T-helper 1 cell treated with Interleukin-12 subunit alpha and Interleukin-12 subunit beta and Interleukin-4 antibody, amounts not matched to agents 30 μg/mL and 1 μg/mL, for 36 hours (primary cell): ENCODE measurements around the gene ARG1.
"Not testable (repeated sequence)": the region's sequence is repeated elsewhere in the genome, so short reads cannot be mapped to it uniquely, and the experiment has no call there.

Experiments used
- H3K27ac Mint-ChIP-seq: one replicate; pipeline ENCODE4 v1.8.0; 2021; ENCODE audit warnings: mild to moderate bottlenecking, mixed read lengths
- H3K27me3 Mint-ChIP-seq: one replicate; pipeline ENCODE4 v1.8.0; 2021; ENCODE audit warnings: low read depth, mixed read lengths
- H3K36me3 Mint-ChIP-seq: one replicate; pipeline ENCODE4 v1.8.0; 2021; ENCODE audit warnings: low read depth, mixed read lengths
- H3K4me1 Mint-ChIP-seq: one replicate; pipeline ENCODE4 v1.8.0; 2021; ENCODE audit warnings: low read depth, mixed read lengths
- H3K4me3 Mint-ChIP-seq: one replicate; pipeline ENCODE4 v1.8.0; 2021; ENCODE audit warnings: mild to moderate bottlenecking, moderate library complexity, mixed read lengths
- H3K9me3 Mint-ChIP-seq: one replicate; pipeline ENCODE4 v1.8.0; 2021; ENCODE audit warnings: mixed read lengths

The ARG1 gene

GRCh38 chr6:131572686-131573415 lies at the start of gene ARG1:
TSS of gene ARG1 (plus strand) at chr6:131573226. CDS start at chr6:131573283, 57 bp downstream.
- Mint-ChIP-seq H3K4me3 (no peak within 1 kb of the TSS), H3K9me3 (no peaks in the 10 kb centered on the region), H3K36me3 (peaks cover 9% of the 10 kb centered on the region), H3K4me1 (peaks cover 4% of the 10 kb centered on the region), H3K27me3 (no peaks in the 10 kb centered on the region), H3K27ac (no peak within 1 kb of the TSS)

GRCh38 chr6:131523988-131524673 lies 48.9 kb upstream of the ARG1 start:
- H3K4me3 Mint-ChIP-seq: no peak overlapping the region
- H3K4me1 Mint-ChIP-seq: peaks cover 10% of the 10 kb centered on the region
- no peaks in the 10 kb centered on the region for H3K9me3 Mint-ChIP-seq
- H3K27me3 Mint-ChIP-seq: peaks cover 7% of the 10 kb centered on the region
- H3K36me3 Mint-ChIP-seq: no peaks in the 10 kb centered on the region
- H3K27ac Mint-ChIP-seq: peak overlapping the region; percentile 45

GRCh38 chr6:131524695-131525336 lies 48.2 kb upstream of the ARG1 start:
- H3K4me1 Mint-ChIP-seq: peaks cover 10% of the 10 kb centered on the region
- H3K9me3 Mint-ChIP-seq: no peaks in the 10 kb centered on the region
- no peak overlapping the region for H3K4me3 Mint-ChIP-seq
- H3K27me3 Mint-ChIP-seq: peaks cover 4% of the 10 kb centered on the region
- H3K36me3 Mint-ChIP-seq: no peaks in the 10 kb centered on the region
- peak overlapping the region; percentile 45 for H3K27ac Mint-ChIP-seq

DNA sequence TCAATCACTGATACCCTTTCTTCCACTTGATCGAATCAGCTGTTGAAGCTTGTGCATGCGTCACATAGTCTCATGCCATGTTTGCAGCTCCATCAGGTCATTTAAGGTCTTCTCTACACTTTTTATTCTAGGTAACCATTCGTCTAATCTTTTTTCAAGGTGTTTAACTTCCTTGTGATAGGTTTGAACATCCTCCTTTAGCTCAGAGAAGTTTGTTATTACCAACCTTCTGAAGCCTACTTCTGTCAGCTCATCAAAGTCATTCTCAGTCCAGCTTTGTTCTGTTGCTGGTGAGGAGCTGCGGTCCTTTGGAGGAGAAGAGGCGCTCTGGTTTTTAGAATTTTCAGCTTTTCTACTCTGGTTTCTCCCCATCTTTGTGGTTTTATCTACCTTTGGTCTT lies 42.1 kb upstream of the ARG1 start:
- peak overlapping the region; percentile 7 for H3K27ac Mint-ChIP-seq
- H3K9me3 Mint-ChIP-seq, H3K27me3 Mint-ChIP-seq, H3K4me3 Mint-ChIP-seq, H3K36me3 Mint-ChIP-seq: not testable (repeated sequence)
- H3K4me1 Mint-ChIP-seq: peaks cover 24% of the 10 kb centered on the region

GRCh38 chr6:131531681-131532080 lies 41.3 kb upstream of the ARG1 start:
- not testable (repeated sequence) for H3K27ac Mint-ChIP-seq, H3K9me3 Mint-ChIP-seq, H3K27me3 Mint-ChIP-seq, H3K36me3 Mint-ChIP-seq, H3K4me3 Mint-ChIP-seq
- H3K4me1 Mint-ChIP-seq: peaks cover 24% of the 10 kb centered on the region

DNA sequence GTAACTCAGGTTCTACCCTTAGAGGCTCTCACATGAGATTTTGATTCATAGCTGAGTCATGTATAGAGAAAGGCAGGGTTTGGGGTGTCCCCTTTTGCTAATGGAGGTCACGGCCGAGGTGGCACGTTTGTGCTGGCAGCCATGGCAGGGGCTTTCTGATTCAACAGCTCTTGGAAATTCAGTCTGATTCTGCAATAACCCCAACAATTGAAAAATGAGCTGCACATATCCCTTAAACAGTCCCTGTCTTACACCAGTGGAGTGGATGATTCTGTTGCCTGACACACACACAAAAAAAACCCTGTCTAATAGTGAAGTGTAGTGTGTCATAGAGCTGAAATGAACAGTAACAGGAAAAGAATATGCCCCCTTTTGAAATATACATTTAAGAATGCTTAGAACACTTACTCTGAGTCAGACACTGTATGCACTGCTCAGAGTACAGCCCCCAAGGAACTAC lies 40.4 kb upstream of the ARG1 start:
- Mint-ChIP-seq H3K27ac (no peak overlapping the region), H3K27me3 (peaks cover 4% of the 10 kb centered on the region), H3K36me3 (no peaks in the 10 kb centered on the region), H3K4me1 (peaks cover 24% of the 10 kb centered on the region), H3K4me3 (no peak overlapping the region), H3K9me3 (no peaks in the 10 kb centered on the region)

DNA sequence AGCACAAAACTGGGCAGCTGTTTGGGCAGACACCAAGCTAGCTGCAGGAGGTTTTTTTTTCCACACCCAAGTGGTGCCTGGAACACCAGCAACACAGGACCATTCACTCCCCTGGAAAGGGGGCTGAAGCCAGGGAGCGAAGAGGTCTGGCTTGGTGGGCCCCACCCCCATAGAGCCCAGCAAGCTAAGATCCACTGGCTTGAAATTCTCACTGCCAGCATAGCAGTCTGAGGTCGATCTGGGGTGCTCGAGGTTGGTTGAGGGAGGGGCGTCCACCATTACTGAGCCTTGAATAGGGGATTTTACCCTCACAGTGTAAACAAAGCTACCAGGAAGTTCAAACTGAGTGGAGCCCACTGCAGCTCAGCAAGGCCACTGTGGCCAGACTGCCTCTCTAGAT lies 34.4 kb upstream of the ARG1 start:
- H3K4me3 Mint-ChIP-seq, H3K27ac Mint-ChIP-seq, H3K9me3 Mint-ChIP-seq, H3K36me3 Mint-ChIP-seq, H3K4me1 Mint-ChIP-seq: not testable (repeated sequence)
- H3K27me3 Mint-ChIP-seq: peaks cover 12% of the 10 kb centered on the region

- no peaks in the 10 kb centered on the region for H3K4me1 Mint-ChIP-seq
- H3K27me3 Mint-ChIP-seq: peaks cover 37% of the 10 kb centered on the region
- H3K4me3 Mint-ChIP-seq: no peak overlapping the region
- no peak overlapping the region for H3K27ac Mint-ChIP-seq
- no peaks in the 10 kb centered on the region for H3K36me3 Mint-ChIP-seq
- H3K9me3 Mint-ChIP-seq: no peaks in the 10 kb centered on the region
Observed at GRCh38 chr6:131545317-131545716, 27.7 kb upstream of the ARG1 start.

- Mint-ChIP-seq H3K4me1 (no peaks in the 10 kb centered on the region), H3K9me3 (no peaks in the 10 kb centered on the region), H3K36me3 (no peaks in the 10 kb centered on the region), H3K27me3 (peaks cover 27% of the 10 kb centered on the region), H3K4me3 (no peak overlapping the region), H3K27ac (no peak overlapping the region)
Observed at GRCh38 chr6:131547488-131547887, 25.5 kb upstream of the ARG1 start.

- no peak overlapping the region for H3K27ac Mint-ChIP-seq
- peaks cover 31% of the 10 kb centered on the region for H3K27me3 Mint-ChIP-seq
- no peaks in the 10 kb centered on the region for H3K36me3 Mint-ChIP-seq
- no peak overlapping the region for H3K4me3 Mint-ChIP-seq
- no peaks in the 10 kb centered on the region for H3K9me3 Mint-ChIP-seq
- no peaks in the 10 kb centered on the region for H3K4me1 Mint-ChIP-seq
Observed at GRCh38 chr6:131548441-131548840, 24.6 kb upstream of the ARG1 start.

- Mint-ChIP-seq H3K27ac (no peak overlapping the region), H3K4me1 (no peaks in the 10 kb centered on the region), H3K27me3 (peaks cover 33% of the 10 kb centered on the region), H3K9me3 (no peaks in the 10 kb centered on the region), H3K4me3 (no peak overlapping the region), H3K36me3 (no peaks in the 10 kb centered on the region)
Observed at GRCh38 chr6:131549811-131550210, 23.2 kb upstream of the ARG1 start.

DNA sequence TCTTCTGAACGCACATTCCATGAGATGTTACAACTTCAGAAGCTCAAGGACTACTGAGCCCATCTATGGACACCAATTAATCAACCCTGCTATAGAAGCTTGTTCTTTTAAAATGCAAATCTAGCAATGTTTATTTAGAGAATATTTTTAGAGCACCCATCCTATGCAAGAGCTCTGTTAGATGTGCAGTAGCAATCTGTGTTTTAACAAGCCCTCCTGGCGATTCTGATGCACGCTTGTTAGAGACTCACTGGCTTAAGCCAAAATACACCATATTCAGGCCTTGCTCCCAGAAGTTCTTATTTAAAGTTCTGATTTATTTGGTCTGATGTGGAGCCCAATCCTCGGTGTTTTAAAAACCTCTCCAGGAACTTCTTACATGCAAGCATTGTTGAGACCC lies 21.1 kb upstream of the ARG1 start:
- Mint-ChIP-seq H3K4me1 (no peaks in the 10 kb centered on the region), H3K27me3 (peaks cover 33% of the 10 kb centered on the region), H3K36me3 (no peaks in the 10 kb centered on the region), H3K27ac (no peak overlapping the region), H3K9me3 (no peaks in the 10 kb centered on the region), H3K4me3 (no peak overlapping the region)

DNA sequence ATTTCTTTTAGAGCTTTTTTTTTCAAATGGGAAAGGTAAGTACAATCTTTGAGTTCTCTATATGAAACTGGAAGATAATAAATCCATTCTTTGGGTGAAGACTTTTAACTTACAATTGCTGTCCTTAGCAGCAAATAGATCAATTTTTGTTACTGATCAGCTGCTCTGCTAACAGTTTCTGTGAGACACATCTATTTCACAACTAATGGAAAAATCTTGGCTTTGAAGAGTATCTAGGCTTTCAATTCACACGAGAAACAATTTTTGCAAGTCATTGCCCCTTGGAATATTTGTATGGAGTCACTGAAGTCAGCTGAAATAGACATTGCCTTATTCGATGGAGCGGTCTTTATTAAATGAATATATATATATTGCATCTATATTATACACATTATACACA lies 20.5 kb upstream of the ARG1 start:
- no peaks in the 10 kb centered on the region for H3K9me3 Mint-ChIP-seq
- H3K4me3 Mint-ChIP-seq: no peak overlapping the region
- no peaks in the 10 kb centered on the region for H3K36me3 Mint-ChIP-seq
- H3K27me3 Mint-ChIP-seq: peaks cover 29% of the 10 kb centered on the region
- no peaks in the 10 kb centered on the region for H3K4me1 Mint-ChIP-seq
- no peak overlapping the region for H3K27ac Mint-ChIP-seq

DNA sequence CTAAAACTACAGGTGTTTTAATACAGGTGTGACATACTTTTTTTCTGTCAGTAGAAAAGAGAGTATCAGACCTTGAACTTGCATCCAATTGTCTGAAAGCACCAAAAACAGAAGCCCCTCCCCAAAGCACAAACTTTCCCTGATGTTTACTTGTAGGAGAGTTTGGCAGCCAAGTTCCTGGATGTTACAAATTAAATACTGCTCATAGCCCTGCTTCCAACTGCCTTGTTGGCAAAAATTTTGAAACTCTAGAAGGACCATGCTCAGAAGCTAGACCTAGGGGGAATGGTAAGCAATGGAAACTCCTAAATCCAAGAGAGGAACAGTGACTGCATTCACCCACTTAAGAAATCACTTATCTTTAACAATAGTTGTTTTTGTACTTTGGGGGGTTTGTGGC lies 17.0 kb upstream of the ARG1 start:
- H3K27ac Mint-ChIP-seq: no peak overlapping the region
- H3K4me3 Mint-ChIP-seq: no peak overlapping the region
- no peaks in the 10 kb centered on the region for H3K9me3 Mint-ChIP-seq
- no peaks in the 10 kb centered on the region for H3K36me3 Mint-ChIP-seq
- H3K27me3 Mint-ChIP-seq: peaks cover 16% of the 10 kb centered on the region
- H3K4me1 Mint-ChIP-seq: no peaks in the 10 kb centered on the region

- Mint-ChIP-seq H3K36me3 (no peaks in the 10 kb centered on the region), H3K27me3 (peaks cover 8% of the 10 kb centered on the region), H3K4me1 (no peaks in the 10 kb centered on the region), H3K4me3 (no peak overlapping the region), H3K27ac (no peak overlapping the region), H3K9me3 (no peaks in the 10 kb centered on the region)
Observed at GRCh38 chr6:131558922-131559321, 14.1 kb upstream of the ARG1 start.
